H1 (cell line): Measurements from ENCODE around the gene GLMN. TPM values are rescaled to one million over a fixed set of nuclear protein-coding genes. Genes with fewer than 3 reads are reported as not detected.

Experiments used
- CTCF ChIA-PET: fragments of 300-600 bp; sonication (Branson Sonifier 250); formaldehyde crosslinking; loops from one replicate; lab custom pipeline; 2021; ENCODE audit not compliant: partially characterized antibody; lab: Charles Lee
- POLR2A ChIA-PET: fragments of 300-600 bp; sonication (Branson Sonifier 250); formaldehyde crosslinking; loops from one replicate; lab custom pipeline; 2021; ENCODE audit warnings: inconsistent platforms; ENCODE audit not compliant: partially characterized antibody; lab: Charles Lee
- DNase-seq, 2 experiments: peaks; one replicate each; pipeline versions ENCODE4 v3.0.0 to v3.0.0-alpha.2; 2010 to 2022; ENCODE audit warnings: low spot score in 2 of 2, low read depth in 1 of 2, mixed read lengths in 1 of 2
- FAIRE-seq: peaks from 2 replicates; lab custom pipeline; 2011; peaks lifted over from hg19 to GRCh38; lab: Jason Lieb, UNC
- H2AFZ ChIP-seq: 2 replicates; pipeline ENCODE4 v1.8.1; 2012; ENCODE audit warnings: low read length, inconsistent platforms
- H2AK5ac ChIP-seq: 2 replicates; pipeline ENCODE4 v1.6.1; 2013; ENCODE audit warnings: low read depth, low read length
- H2BK120ac ChIP-seq: replicated peaks from 2 replicates; pipeline ENCODE3; 2013; ENCODE audit warnings: low read depth, low read length, inconsistent platforms
- H2BK12ac ChIP-seq: 2 replicates; pipeline ENCODE4 v1.6.1; 2013; ENCODE audit warnings: low read depth, low read length
- H2BK15ac ChIP-seq: 2 replicates; pipeline ENCODE4 v1.6.1; 2013; ENCODE audit warnings: low read length
- H2BK20ac ChIP-seq: 2 replicates; pipeline ENCODE4 v1.6.1; 2013; ENCODE audit warnings: low read length
- H2BK5ac ChIP-seq: 2 replicates; pipeline ENCODE4 v1.6.1; 2013; ENCODE audit warnings: low read depth, low read length
- H3K14ac ChIP-seq: 2 replicates; pipeline ENCODE4 v1.6.1; 2013; ENCODE audit warnings: inconsistent platforms; ENCODE audit not compliant: insufficient read length
- H3K18ac ChIP-seq: 2 replicates; pipeline ENCODE4 v1.6.1; 2013; ENCODE audit warnings: low read length; ENCODE audit errors: extremely low read depth
- H3K23ac ChIP-seq: 2 replicates; pipeline ENCODE4 v1.6.1; 2013; ENCODE audit warnings: inconsistent platforms; ENCODE audit not compliant: insufficient read length
- H3K23me2 ChIP-seq: 2 replicates; pipeline ENCODE4 v1.6.1; 2013; ENCODE audit warnings: low read depth, low read length
- H3K27ac ChIP-seq: 2 replicates; pipeline ENCODE4 v1.6.1; 2011; ENCODE audit warnings: low read depth, low read length, inconsistent platforms
- H3K27me3 ChIP-seq, 4 experiments: replicated peaks in 1 of 4; 1 replicate in 1 of 4; 2 replicates in 3 of 4; pipeline versions ENCODE4 v1.6.1 to v1.8.1; 2011 to 2013; ENCODE audit warnings: low read length in 3 of 4, mild to moderate bottlenecking in 3 of 4, inconsistent platforms in 2 of 4, mixed read lengths in 2 of 4, moderate library complexity in 1 of 4; ENCODE audit not compliant: control insufficient read depth in 3 of 4, insufficient read depth in 3 of 4; ENCODE audit errors: extremely low read depth in 1 of 4
- H3K36me3 ChIP-seq, 4 experiments: 2 replicates each; pipeline versions ENCODE4 v1.6.1 to v1.8.1; 2011 to 2013; ENCODE audit warnings: mild to moderate bottlenecking in 4 of 4, low read length in 3 of 4, moderate library complexity in 2 of 4, control low read depth in 1 of 4, inconsistent platforms in 1 of 4; ENCODE audit not compliant: insufficient read depth in 4 of 4, control insufficient read depth in 2 of 4
- H3K4ac ChIP-seq: replicated peaks from 2 replicates; pipeline ENCODE3; 2013; ENCODE audit warnings: low read length, low read depth, mixed read lengths, inconsistent platforms; ENCODE audit not compliant: insufficient read length
- H3K4me1 ChIP-seq, 4 experiments: replicated peaks in 1 of 4; 1 replicate in 1 of 4; 2 replicates in 3 of 4; pipeline versions ENCODE4 v1.6.1 to v1.8.1; 2011 to 2013; ENCODE audit warnings: low read length in 3 of 4, inconsistent platforms in 2 of 4, mixed read lengths in 1 of 4; ENCODE audit not compliant: insufficient read depth in 4 of 4, control insufficient read depth in 3 of 4
- H3K4me2 ChIP-seq, 2 experiments: 2 replicates each; pipeline versions ENCODE4 v1.6.1 to v1.8.1; 2011 to 2013; ENCODE audit warnings: low read depth in 2 of 2, low read length in 2 of 2, control low read depth in 1 of 2, inconsistent platforms in 1 of 2, mild to moderate bottlenecking in 1 of 2; ENCODE audit not compliant: insufficient read depth in 1 of 2
- H3K4me3 ChIP-seq, 4 experiments: fragments of 200-600, 300-600 bp in 1 of 4; sonication (generic), shearing (Covaris generic), sonication (Bioruptor Twin) in 1 of 4; 2 replicates each; pipeline versions ENCODE4 v1.5.1 to v1.8.1; 2011 to 2016; ENCODE audit warnings: low read length in 4 of 4, low read depth in 3 of 4, control low read depth in 2 of 4, inconsistent platforms in 2 of 4, mild to moderate bottlenecking in 2 of 4, mixed read lengths in 1 of 4, moderate library complexity in 1 of 4; ENCODE audit not compliant: insufficient read depth in 2 of 4; ENCODE audit errors: extremely low read depth in 1 of 4
- H3K56ac ChIP-seq: replicated peaks from 2 replicates; pipeline ENCODE3; 2013; ENCODE audit warnings: low read depth, mild to moderate bottlenecking, mixed read lengths, low read length, inconsistent platforms; ENCODE audit not compliant: insufficient read length
- H3K79me1 ChIP-seq: 2 replicates; pipeline ENCODE4 v1.6.1; 2013; ENCODE audit warnings: low read depth, low read length, control low read depth
- H3K79me2 ChIP-seq, 2 experiments: 2 replicates each; pipeline versions ENCODE4 v1.6.1 to v1.8.1; 2012 to 2013; ENCODE audit warnings: low read length in 2 of 2, mild to moderate bottlenecking in 2 of 2, inconsistent platforms in 1 of 2; ENCODE audit not compliant: insufficient read depth in 2 of 2, control insufficient read depth in 1 of 2
- H3K9ac ChIP-seq, 4 experiments: replicated peaks in 1 of 4; 1 replicate in 1 of 4; 2 replicates in 3 of 4; pipeline versions ENCODE4 v1.6.1 to v1.8.1; 2011 to 2013; ENCODE audit warnings: low read depth in 3 of 4, low read length in 3 of 4, control low read depth in 2 of 4, mild to moderate bottlenecking in 2 of 4, moderate library complexity in 2 of 4, inconsistent platforms in 1 of 4; ENCODE audit errors: extremely low read depth in 1 of 4
- H3K9me3 ChIP-seq, 2 experiments: 2 replicates each; pipeline versions ENCODE4 v1.6.1 to v1.8.1; 2012 to 2013; ENCODE audit warnings: mild to moderate bottlenecking in 2 of 2, moderate library complexity in 2 of 2, control low read depth in 1 of 2, inconsistent platforms in 1 of 2, low read depth in 1 of 2, low read length in 1 of 2, mixed read lengths in 1 of 2; ENCODE audit not compliant: insufficient read depth in 2 of 2
- H4K20me1 ChIP-seq, 2 experiments: replicated peaks in 1 of 2; 2 replicates each; pipeline versions ENCODE3 to v1.8.1; 2011 to 2013; ENCODE audit warnings: inconsistent platforms in 2 of 2, low read length in 2 of 2, mild to moderate bottlenecking in 1 of 2; ENCODE audit not compliant: insufficient read depth in 2 of 2, control insufficient read depth in 1 of 2
- H4K5ac ChIP-seq: 2 replicates; pipeline ENCODE4 v1.6.1; 2013; ENCODE audit warnings: low read length, low read depth, mixed read lengths, inconsistent platforms; ENCODE audit not compliant: insufficient read length
- H4K8ac ChIP-seq: 2 replicates; pipeline ENCODE4 v1.8.0; 2013; ENCODE audit warnings: mild to moderate bottlenecking, moderate library complexity, low read length, inconsistent platforms; ENCODE audit not compliant: insufficient read depth; ENCODE audit errors: extremely low read depth
- H4K91ac ChIP-seq: replicated peaks from 2 replicates; pipeline ENCODE3; 2013; ENCODE audit warnings: low read length, mixed read lengths, inconsistent platforms; ENCODE audit not compliant: insufficient read length
- BCL11A ChIP-seq, 2 experiments: IDR thresholded peaks; one replicate each; pipeline ENCODE4 v1.6.1; 2011; ENCODE audit warnings: low read depth in 2 of 2, low read length in 2 of 2, mild to moderate bottlenecking in 2 of 2
- BRCA1 ChIP-seq: IDR thresholded peaks from 2 replicates; pipeline ENCODE4 v1.6.1; 2012; ENCODE audit warnings: low read depth, low read length, improper control_type of control experiment
- CBX5 ChIP-seq: fragments of 300-800, 300-1000 bp; sonication (generic); IDR thresholded peaks from 2 replicates; pipeline ENCODE4 v1.7.1; 2016; ENCODE audit warnings: antibody characterized with exemption, low read length, low read depth
- CEBPB ChIP-seq: IDR thresholded peaks from 2 replicates; pipeline ENCODE4 v1.6.1; 2012; ENCODE audit warnings: low read depth, low read length
- GABPA ChIP-seq: IDR thresholded peaks from 2 replicates; pipeline ENCODE4 v1.6.1; 2011; ENCODE audit warnings: mild to moderate bottlenecking, low read length, moderate library complexity, borderline replicate concordance; ENCODE audit not compliant: insufficient read depth
- JUND ChIP-seq: IDR thresholded peaks from 2 replicates; pipeline ENCODE4 v1.6.1; 2011; ENCODE audit warnings: mild to moderate bottlenecking, improper control_type of control experiment, low read length
- POLR2AphosphoS5 ChIP-seq: IDR thresholded peaks from 2 replicates; pipeline ENCODE4 v1.6.1; 2011; ENCODE audit warnings: low read depth, low read length
- SAP30 ChIP-seq: fragments of 300-600 bp; sonication (generic); IDR thresholded peaks from 2 replicates; pipeline ENCODE4 v1.7.1; 2012; ENCODE audit warnings: low read length, moderate library complexity, mild to moderate bottlenecking, inconsistent platforms; ENCODE audit not compliant: insufficient read depth, insufficient replicate concordance
- SP4 ChIP-seq: IDR thresholded peaks from 2 replicates; pipeline ENCODE4 v1.6.1; 2012; ENCODE audit warnings: low read length, inconsistent platforms
- TAF7 ChIP-seq: optimal IDR thresholded peaks from 2 replicates; pipeline ENCODE3; 2011; ENCODE audit warnings: low read depth, mild to moderate bottlenecking, inconsistent platforms, low read length, moderate library complexity, borderline replicate concordance
- TCF12 ChIP-seq: IDR thresholded peaks from 2 replicates; pipeline ENCODE4 v1.6.1; 2011; ENCODE audit warnings: low read depth, mild to moderate bottlenecking, low read length
- TEAD4 ChIP-seq: IDR thresholded peaks from 2 replicates; pipeline ENCODE4 v1.6.1; 2012; ENCODE audit warnings: low read depth, low read length, inconsistent platforms, mixed read lengths
- WGBS, 2 experiments: shearing (Covaris generic) in 1 of 2; methylation state at CpG; one replicate each; pipeline versions ENCODE4 v1.1.6 to v1.1.7; 2013 to 2015; ENCODE audit warnings: low lambda C conversion rate in 2 of 2, mixed read lengths in 2 of 2, inconsistent platforms in 1 of 2, low coverage in 1 of 2, missing lambda C conversion rate in 1 of 2; ENCODE audit not compliant: insufficient replicate concordance in 2 of 2, insufficient coverage in 1 of 2, insufficient read length in 1 of 2; ENCODE audit errors: extremely low coverage in 1 of 2, missing lambda C conversion rate in 1 of 2; 5-methylcytosine and 5-hydroxymethylcytosine counted together
- polyA plus RNA-seq, 7 experiments: library from polyadenylated mRNA; depleted of rRNA in 3 of 7; stranded (reverse) in 5 of 7; unstranded in 2 of 7; fragments of >200 nt in 5 of 7; fragments of 200-250 nt in 2 of 7; gene quantifications; 1 replicate in 5 of 7; 2 replicates in 1 of 7; 4 replicates in 1 of 7; pipeline versions ENCODE4 v1.2.1 to v1.2.3, GENCODE V29; 2011 to 2013; ENCODE audit warnings: missing spikeins in 2 of 7, mixed read lengths in 2 of 7
- total RNA-seq: library from RNA; stranded (reverse); fragmentation: NEBNext Ultra II Directional; extraction: Animal tissue kit (Norgen Biotek cat#: 25700); gene quantifications from 2 replicates; pipeline ENCODE4 v1.2.1, GENCODE V29; 2021
- TF ChIP-seq, protein P1 (sequence below), 3 experiments: IDR thresholded peaks; 1 replicate in 2 of 3; 2 replicates in 1 of 3; pipeline versions ENCODE4 v1.5.1 to v1.6.1; 2011; ENCODE audit warnings: low read length in 3 of 3, mild to moderate bottlenecking in 3 of 3, inconsistent platforms in 2 of 3, low read depth in 1 of 3, moderate library complexity in 1 of 3; ENCODE audit not compliant: insufficient read depth in 1 of 3; ENCODE audit errors: control extremely low read depth in 1 of 3

GLMN gene
- total and polyA plus RNA-seq, 2 of the 8 experiments (the other 6 are each of a cell fraction or from before 2014, with no cell fraction given) = 5.7 to 25.0 TPM

DNA sequence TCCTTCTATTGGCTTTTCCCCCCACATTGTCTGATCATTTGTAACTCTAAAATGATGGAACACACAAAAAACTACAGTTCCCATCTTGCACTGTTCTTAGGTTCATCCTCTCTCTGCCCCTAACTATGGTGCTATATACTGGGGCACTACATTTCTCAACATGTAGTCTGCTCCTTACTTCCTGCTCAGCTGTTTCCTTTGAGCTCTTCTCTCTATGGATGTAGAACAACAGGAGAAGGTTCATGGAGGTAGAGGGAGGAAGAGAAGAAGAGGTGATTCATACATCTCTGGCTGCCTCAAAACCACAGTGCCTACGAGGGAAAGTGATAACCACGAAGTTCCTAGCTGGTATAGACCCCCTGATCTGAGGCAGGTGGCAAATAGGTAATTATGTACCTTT is 88.1 kb downstream of the GLMN start:
- H3K4ac ChIP-seq = no peak overlapping the region
- ChIA-PET CTCF (interaction anchor here (0.6 to 1.3 kb wide), 7 partner anchors 10 to 281 kb away, joined by 3 to 4 read pairs (median 4); no protein-coding TSS in a partner anchor), POLR2A (interaction anchor here (0.6 kb wide), 1 partner anchor 456 kb away, joined by 3 read pairs; no protein-coding TSS in a partner anchor)
- no peak for DNase-seq
- H3K56ac ChIP-seq = no peak overlapping the region
- peak overlapping the region; percentile 95 for H2AFZ ChIP-seq
- no peaks in the 10 kb centered on the region for H4K20me1 ChIP-seq
- H2BK15ac ChIP-seq = no peak overlapping the region
- H3K23ac ChIP-seq = no peak overlapping the region
- no peak overlapping the region for H2BK120ac ChIP-seq
- no peaks in the 10 kb centered on the region for H3K27me3 ChIP-seq
- no peak overlapping the region for H4K8ac ChIP-seq
- no peak overlapping the region for H3K9ac ChIP-seq
- no peaks in the 10 kb centered on the region for H3K9me3 ChIP-seq
- H2BK12ac ChIP-seq = no peak overlapping the region
- no peak overlapping the region for H3K27ac ChIP-seq
- no peaks in the 10 kb centered on the region for H3K79me2 ChIP-seq
- no peak for FAIRE-seq
- H3K79me1 ChIP-seq = no peaks in the 10 kb centered on the region
- no peak overlapping the region for H3K4me3 ChIP-seq
- WGBS, 2 experiments = 83% methylated on average over 2 of the region's 2 CpGs; no CpG with 5 or more reads in 1 of the 2 experiments
- H3K14ac ChIP-seq = no peak overlapping the region
- H2BK5ac ChIP-seq = no peak overlapping the region
- H3K36me3 ChIP-seq = no peaks in the 10 kb centered on the region
- no peak overlapping the region for H2AK5ac ChIP-seq
- H4K91ac ChIP-seq = no peak overlapping the region
- H4K5ac ChIP-seq = no peak overlapping the region
- no peaks in the 10 kb centered on the region; the same call in 1 of the 2 replicates for H3K23me2 ChIP-seq
- no peak overlapping the region for H3K4me2 ChIP-seq
- H3K18ac ChIP-seq = no peak overlapping the region
- no peak overlapping the region for H2BK20ac ChIP-seq
- H3K4me1 ChIP-seq = no peaks in the 10 kb centered on the region
- TF ChIP-seq POLR2AphosphoS5 = no peak
- TF ChIP-seq SAP30 = no peak
- TF ChIP-seq BRCA1 = no peak
- no peak for TF ChIP-seq GABPA
- no peak for TF ChIP-seq TEAD4
- TF ChIP-seq BCL11A (IDR thresholded peaks at IDR 0.05; ENCODE audit: low read depth in 2 of 2, low read length in 2 of 2) = no peak
- TF ChIP-seq, protein P1, sequence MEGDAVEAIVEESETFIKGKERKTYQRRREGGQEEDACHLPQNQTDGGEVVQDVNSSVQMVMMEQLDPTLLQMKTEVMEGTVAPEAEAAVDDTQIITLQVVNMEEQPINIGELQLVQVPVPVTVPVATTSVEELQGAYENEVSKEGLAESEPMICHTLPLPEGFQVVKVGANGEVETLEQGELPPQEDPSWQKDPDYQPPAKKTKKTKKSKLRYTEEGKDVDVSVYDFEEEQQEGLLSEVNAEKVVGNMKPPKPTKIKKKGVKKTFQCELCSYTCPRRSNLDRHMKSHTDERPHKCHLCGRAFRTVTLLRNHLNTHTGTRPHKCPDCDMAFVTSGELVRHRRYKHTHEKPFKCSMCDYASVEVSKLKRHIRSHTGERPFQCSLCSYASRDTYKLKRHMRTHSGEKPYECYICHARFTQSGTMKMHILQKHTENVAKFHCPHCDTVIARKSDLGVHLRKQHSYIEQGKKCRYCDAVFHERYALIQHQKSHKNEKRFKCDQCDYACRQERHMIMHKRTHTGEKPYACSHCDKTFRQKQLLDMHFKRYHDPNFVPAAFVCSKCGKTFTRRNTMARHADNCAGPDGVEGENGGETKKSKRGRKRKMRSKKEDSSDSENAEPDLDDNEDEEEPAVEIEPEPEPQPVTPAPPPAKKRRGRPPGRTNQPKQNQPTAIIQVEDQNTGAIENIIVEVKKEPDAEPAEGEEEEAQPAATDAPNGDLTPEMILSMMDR (IDR thresholded peaks at IDR 0.05; ENCODE audit: control extremely low read depth in 1 of 3, insufficient read depth in 1 of 3, low read depth in 1 of 3, low read length in 3 of 3) = no peak
- TF ChIP-seq CEBPB = no peak
- TF ChIP-seq TCF12 = no peak
- TF ChIP-seq SP4 = no peak
- no peak for TF ChIP-seq JUND
- no peak for TF ChIP-seq CBX5
- no peak for TF ChIP-seq TAF7
